CD14-positive monocyte (primary cell): Measurements from ENCODE around the gene RPRD1A. TPM values are rescaled to one million over a fixed set of nuclear protein-coding genes. Genes with fewer than 3 reads are reported as not detected.

Experiments
- DNase-seq, 3 donors: peaks; one replicate each; pipeline ENCODE4 v3.0.0-alpha.2; 2011 to 2022
- H2AFZ ChIP-seq: 2 replicates; pipeline ENCODE4 v1.6.0; 2012; ENCODE audit warnings: mild to moderate bottlenecking, low read depth, low read length, inconsistent platforms; ENCODE audit not compliant: insufficient read depth, poor library complexity, severe bottlenecking
- H3K27ac ChIP-seq, 2 donors: 1 replicate in 1 of 2; 2 replicates in 1 of 2; pipeline ENCODE4 v1.5.1; 2012 to 2013; ENCODE audit warnings: low read length in 2 of 2, control low read depth in 1 of 2, inconsistent platforms in 1 of 2, low read depth in 1 of 2, mild to moderate bottlenecking in 1 of 2
- H3K27me3 ChIP-seq, 2 donors: one replicate each; pipeline versions ENCODE4 v1.6.0 to v1.6.1; 2011 to 2013; ENCODE audit warnings: low read length in 2 of 2; ENCODE audit not compliant: control insufficient read depth in 2 of 2, insufficient read depth in 2 of 2
- H3K36me3 ChIP-seq, 2 donors: replicated peaks in 1 of 2; 1 replicate in 1 of 2; 2 replicates in 1 of 2; pipeline versions ENCODE4 v1.5.1 to v1.6.1; 2012 to 2013; ENCODE audit warnings: low read length in 2 of 2, control low read depth in 1 of 2, inconsistent platforms in 1 of 2, mild to moderate bottlenecking in 1 of 2; ENCODE audit not compliant: insufficient read depth in 2 of 2, control insufficient read depth in 1 of 2
- H3K4me1 ChIP-seq, 2 donors: 1 replicate in 1 of 2; 2 replicates in 1 of 2; pipeline versions ENCODE4 v1.5.1 to v1.6.1; 2012 to 2013; ENCODE audit warnings: low read length in 2 of 2, control low read depth in 1 of 2, inconsistent platforms in 1 of 2, mild to moderate bottlenecking in 1 of 2, moderate library complexity in 1 of 2; ENCODE audit not compliant: insufficient read depth in 2 of 2, control insufficient read depth in 1 of 2
- H3K4me2 ChIP-seq: replicated peaks from 2 replicates; pipeline ENCODE3; 2012; ENCODE audit warnings: low read length, moderate library complexity, mild to moderate bottlenecking; ENCODE audit not compliant: poor library complexity, severe bottlenecking; ENCODE audit errors: extremely low read depth
- H3K4me3 ChIP-seq, 3 experiments: fragments of 200-600 bp in 1 of 3; sonication (generic) in 1 of 3; replicated peaks in 1 of 3; 1 replicate in 2 of 3; 2 replicates in 1 of 3; pipeline ENCODE4 v1.5.1; 2011 to 2013; ENCODE audit warnings: low read length in 3 of 3, mild to moderate bottlenecking in 3 of 3, control low read depth in 2 of 3, low read depth in 2 of 3, inconsistent platforms in 1 of 3, moderate library complexity in 1 of 3
- H3K79me2 ChIP-seq: 2 replicates; pipeline ENCODE4 v1.6.0; 2012; ENCODE audit warnings: mild to moderate bottlenecking, control low read depth, inconsistent platforms, low read length, moderate library complexity; ENCODE audit not compliant: insufficient read depth
- H3K9ac ChIP-seq: 2 replicates; pipeline ENCODE4 v1.6.0; 2017; ENCODE audit warnings: low read length, mild to moderate bottlenecking; ENCODE audit not compliant: insufficient read depth, poor library complexity, severe bottlenecking
- H3K9me3 ChIP-seq, 2 donors: replicated peaks in 1 of 2; 1 replicate in 1 of 2; 2 replicates in 1 of 2; pipeline versions ENCODE4 v1.5.1 to v1.6.1; 2012 to 2013; ENCODE audit warnings: low read length in 2 of 2, control low read depth in 1 of 2; ENCODE audit not compliant: control insufficient read depth in 1 of 2, insufficient read depth in 1 of 2
- H4K20me1 ChIP-seq: 2 replicates; pipeline ENCODE4 v1.6.0; 2012; ENCODE audit warnings: mild to moderate bottlenecking, low read length, control low read depth, moderate library complexity; ENCODE audit not compliant: insufficient read depth
- H3K27ac Mint-ChIP-seq, 7 donors: one replicate each; pipeline ENCODE4 v1.8.0; 2020; ENCODE audit warnings: mild to moderate bottlenecking in 7 of 7, mixed read lengths in 7 of 7, moderate library complexity in 6 of 7, inconsistent platforms in 2 of 7
- H3K27me3 Mint-ChIP-seq, 3 donors: one replicate each; pipeline ENCODE4 v1.8.0; 2021 to 2022; ENCODE audit warnings: low read depth in 3 of 3, mild to moderate bottlenecking in 3 of 3, mixed read lengths in 3 of 3, moderate library complexity in 3 of 3, inconsistent platforms in 1 of 3
- H3K36me3 Mint-ChIP-seq, 2 donors: one replicate each; pipeline ENCODE4 v1.8.0; 2020; ENCODE audit warnings: mixed read lengths in 2 of 2, inconsistent platforms in 1 of 2, mild to moderate bottlenecking in 1 of 2
- H3K4me1 Mint-ChIP-seq: one replicate; pipeline ENCODE4 v1.8.0; 2020; ENCODE audit warnings: mild to moderate bottlenecking, mixed read lengths
- H3K4me3 Mint-ChIP-seq, 2 donors: one replicate each; pipeline ENCODE4 v1.8.0; 2020; ENCODE audit warnings: mild to moderate bottlenecking in 2 of 2, mixed read lengths in 2 of 2, moderate library complexity in 1 of 2
- H3K9me3 Mint-ChIP-seq, 7 donors: one replicate each; pipeline ENCODE4 v1.8.0; 2020 to 2022; ENCODE audit warnings: mixed read lengths in 7 of 7, mild to moderate bottlenecking in 6 of 7, moderate library complexity in 6 of 7, inconsistent platforms in 2 of 7
- CTCF ChIP-seq: fragments of 200-600 bp; IDR thresholded peaks from one replicate; pipeline ENCODE4 v1.8.0; 2022; ENCODE audit warnings: antibody characterized with exemption, mild to moderate bottlenecking
- WGBS: methylation state at CpG from one replicate; pipeline ENCODE4 v1.1.5; 2013; ENCODE audit warnings: missing lambda C conversion rate; ENCODE audit not compliant: insufficient coverage; 5-methylcytosine and 5-hydroxymethylcytosine counted together
- intact Hi-C, 2 donors: fragments of 100-400 bp; cut with micrococcal nuclease; formaldehyde crosslinking; loops; one replicate each; pipeline versions ENCODE4 v1.15.0 to v1.15.1; 2023
- polyA plus RNA-seq, 3 donors: library from polyadenylated mRNA; depleted of rRNA in 1 of 3; unstranded in 2 of 3; stranded (reverse) in 1 of 3; fragments of 300-500 nt in 2 of 3; fragments of >200 nt in 1 of 3; fragmentation: Illumina TruSeq in 2 of 3; gene quantifications; 1 replicate in 2 of 3; 2 replicates in 1 of 3; pipeline ENCODE4 v1.2.3, GENCODE V29; 2012 to 2021

RPRD1A gene
- polyA plus RNA-seq, 3 donors, result 10.0 to 30.3 (median 10.9) TPM

- Mint-ChIP-seq H3K36me3 (no peaks in the 10 kb centered on the region), H3K27me3 (peaks cover 7 to 26% (median 9%) of the 10 kb centered on the region in 3 donors), H3K27ac (no peak overlapping the region), H3K9me3 (peaks cover 0 to 7% (median 0%) of the 10 kb centered on the region in 7 donors), H3K4me3 (peak overlapping the region in 1 of 2 donors; percentile 75), H3K4me1 (peaks cover 9% of the 10 kb centered on the region)
- H3K9ac ChIP-seq, result no peak overlapping the region
- H3K27ac ChIP-seq, result no peak overlapping the region
- no peak for DNase-seq
- no peak overlapping the region for H3K4me2 ChIP-seq
- no peak for TF ChIP-seq CTCF
- no peak overlapping the region for H2AFZ ChIP-seq
- intact Hi-C loops, result no loop called here
- no peaks in the 10 kb centered on the region for H4K20me1 ChIP-seq
- 98% methylated on average over 6 of the region's 6 CpGs for WGBS
- peaks cover 0 to 9% of the 10 kb centered on the region in 2 donors for H3K27me3 ChIP-seq
- peaks cover 8 to 9% of the 10 kb centered on the region in 2 donors for H3K4me1 ChIP-seq
- no peaks in the 10 kb centered on the region for H3K9me3 ChIP-seq
- H3K36me3 ChIP-seq, result no peaks in the 10 kb centered on the region
- H3K79me2 ChIP-seq, result no peaks in the 10 kb centered on the region
- no peak overlapping the region for H3K4me3 ChIP-seq
These were observed 118.3 kb downstream of the RPRD1A start for GRCh38 chr18:35949090-35949489.

GRCh38 chr18:35948080-35948479, 119.3 kb downstream of the RPRD1A start:
- no peaks in the 10 kb centered on the region for H3K79me2 ChIP-seq
- no peaks in the 10 kb centered on the region for H3K36me3 Mint-ChIP-seq
- H3K4me1 ChIP-seq, result peaks cover 8 to 9% of the 10 kb centered on the region in 2 donors
- H3K36me3 ChIP-seq, result no peaks in the 10 kb centered on the region
- H3K4me2 ChIP-seq, result no peak overlapping the region
- H3K27me3 Mint-ChIP-seq, result peaks cover 7 to 26% (median 9%) of the 10 kb centered on the region in 3 donors
- H3K27ac ChIP-seq, result no peak overlapping the region
- peaks cover 0 to 6% (median 0%) of the 10 kb centered on the region in 7 donors for H3K9me3 Mint-ChIP-seq
- H3K27me3 ChIP-seq, result peaks cover 0 to 9% of the 10 kb centered on the region in 2 donors
- H3K4me3 ChIP-seq, result no peak overlapping the region
- TF ChIP-seq CTCF, result no peak
- H3K4me3 Mint-ChIP-seq, result no peak overlapping the region
- WGBS, result no CpG with 5 or more reads among the region's 3 CpGs
- no peak overlapping the region for H3K27ac Mint-ChIP-seq
- H4K20me1 ChIP-seq, result no peaks in the 10 kb centered on the region
- no peak for DNase-seq
- H3K4me1 Mint-ChIP-seq, result peaks cover 9% of the 10 kb centered on the region
- H3K9me3 ChIP-seq, result no peaks in the 10 kb centered on the region
- no peak overlapping the region for H3K9ac ChIP-seq
- intact Hi-C loops, result no loop called here
- no peak overlapping the region for H2AFZ ChIP-seq
